ENCODE results near the gene LMNTD2. TPM values are rescaled to one million over a fixed set of nuclear protein-coding genes. Genes with fewer than 3 reads are reported as not detected.

The LMNTD2 gene
- polyA plus RNA-seq, 1 donor from 2014 or later, result 0.61 TPM

DNA sequence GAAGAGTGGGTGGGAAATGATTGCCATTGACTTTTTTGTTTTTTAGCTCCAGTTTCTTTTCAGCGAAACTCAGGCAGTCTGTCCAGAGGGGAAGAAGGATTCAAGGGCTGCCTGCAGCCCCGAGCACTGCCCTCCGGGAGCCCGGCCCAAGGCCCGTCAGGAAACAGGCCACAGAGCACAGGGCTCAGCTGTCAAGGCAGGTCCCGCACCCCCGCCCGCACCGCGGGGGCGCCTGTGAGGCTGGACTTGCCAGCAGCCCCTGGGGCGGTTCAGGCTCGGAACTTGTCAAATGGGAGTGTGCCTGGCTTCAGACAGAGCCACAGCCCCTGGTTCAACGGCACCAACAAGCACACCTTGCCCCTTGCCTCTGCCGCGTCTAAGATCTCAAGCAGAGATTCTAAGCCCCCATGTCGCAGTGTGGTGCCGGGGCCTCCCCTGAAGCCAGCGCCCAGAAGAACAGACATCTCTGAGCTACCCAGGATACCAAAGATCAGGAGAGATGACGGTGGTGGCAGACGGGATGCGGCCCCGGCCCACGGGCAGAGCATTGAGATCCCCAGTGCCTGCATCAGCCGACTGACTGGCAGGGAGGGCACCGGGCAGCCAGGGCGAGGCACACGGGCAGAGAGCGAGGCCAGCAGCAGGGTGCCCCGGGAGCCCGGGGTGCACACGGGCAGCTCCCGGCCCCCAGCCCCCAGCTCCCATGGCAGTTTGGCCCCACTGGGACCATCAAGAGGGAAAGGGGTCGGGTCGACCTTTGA lies 46.7 kb upstream of the LMNTD2 start:
- TF ChIP-seq, protein P1, sequence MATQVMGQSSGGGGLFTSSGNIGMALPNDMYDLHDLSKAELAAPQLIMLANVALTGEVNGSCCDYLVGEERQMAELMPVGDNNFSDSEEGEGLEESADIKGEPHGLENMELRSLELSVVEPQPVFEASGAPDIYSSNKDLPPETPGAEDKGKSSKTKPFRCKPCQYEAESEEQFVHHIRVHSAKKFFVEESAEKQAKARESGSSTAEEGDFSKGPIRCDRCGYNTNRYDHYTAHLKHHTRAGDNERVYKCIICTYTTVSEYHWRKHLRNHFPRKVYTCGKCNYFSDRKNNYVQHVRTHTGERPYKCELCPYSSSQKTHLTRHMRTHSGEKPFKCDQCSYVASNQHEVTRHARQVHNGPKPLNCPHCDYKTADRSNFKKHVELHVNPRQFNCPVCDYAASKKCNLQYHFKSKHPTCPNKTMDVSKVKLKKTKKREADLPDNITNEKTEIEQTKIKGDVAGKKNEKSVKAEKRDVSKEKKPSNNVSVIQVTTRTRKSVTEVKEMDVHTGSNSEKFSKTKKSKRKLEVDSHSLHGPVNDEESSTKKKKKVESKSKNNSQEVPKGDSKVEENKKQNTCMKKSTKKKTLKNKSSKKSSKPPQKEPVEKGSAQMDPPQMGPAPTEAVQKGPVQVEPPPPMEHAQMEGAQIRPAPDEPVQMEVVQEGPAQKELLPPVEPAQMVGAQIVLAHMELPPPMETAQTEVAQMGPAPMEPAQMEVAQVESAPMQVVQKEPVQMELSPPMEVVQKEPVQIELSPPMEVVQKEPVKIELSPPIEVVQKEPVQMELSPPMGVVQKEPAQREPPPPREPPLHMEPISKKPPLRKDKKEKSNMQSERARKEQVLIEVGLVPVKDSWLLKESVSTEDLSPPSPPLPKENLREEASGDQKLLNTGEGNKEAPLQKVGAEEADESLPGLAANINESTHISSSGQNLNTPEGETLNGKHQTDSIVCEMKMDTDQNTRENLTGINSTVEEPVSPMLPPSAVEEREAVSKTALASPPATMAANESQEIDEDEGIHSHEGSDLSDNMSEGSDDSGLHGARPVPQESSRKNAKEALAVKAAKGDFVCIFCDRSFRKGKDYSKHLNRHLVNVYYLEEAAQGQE (IDR thresholded peaks at IDR 0.05; ENCODE audit: borderline replicate concordance), result no peak
- Histone ChIP-seq H4K20me1 (ENCODE audit: insufficient read depth) (no peaks in the 10 kb centered on the region), H3K79me2 (replicated peaks; ENCODE audit: insufficient read depth, low read length) (no peaks in the 10 kb centered on the region), H3K27ac (ENCODE audit: low read length) (no peak overlapping the region), H3K9me3 (ENCODE audit: low read length) (no peaks in the 10 kb centered on the region), H3K9me2 (ENCODE audit: insufficient read depth, low read length) (no peaks in the 10 kb centered on the region), H3K4me2 (ENCODE audit: low read length) (no peak overlapping the region), H3F3A (ENCODE audit: insufficient read depth, low read length, poor library complexity, severe bottlenecking) (no peaks in the 10 kb centered on the region), H3K36me3 (ENCODE audit: insufficient read depth, low read length) (no peaks in the 10 kb centered on the region), H3K27me3 (ENCODE audit: insufficient read depth, low read depth, low read length) (no peaks in the 10 kb centered on the region), H3K9ac (ENCODE audit: low read length) (no peak overlapping the region), H3K4me3 (ENCODE audit: low read length) (no peak overlapping the region), H2AFZ (ENCODE audit: low read depth, low read length) (no peak overlapping the region)

DNA sequence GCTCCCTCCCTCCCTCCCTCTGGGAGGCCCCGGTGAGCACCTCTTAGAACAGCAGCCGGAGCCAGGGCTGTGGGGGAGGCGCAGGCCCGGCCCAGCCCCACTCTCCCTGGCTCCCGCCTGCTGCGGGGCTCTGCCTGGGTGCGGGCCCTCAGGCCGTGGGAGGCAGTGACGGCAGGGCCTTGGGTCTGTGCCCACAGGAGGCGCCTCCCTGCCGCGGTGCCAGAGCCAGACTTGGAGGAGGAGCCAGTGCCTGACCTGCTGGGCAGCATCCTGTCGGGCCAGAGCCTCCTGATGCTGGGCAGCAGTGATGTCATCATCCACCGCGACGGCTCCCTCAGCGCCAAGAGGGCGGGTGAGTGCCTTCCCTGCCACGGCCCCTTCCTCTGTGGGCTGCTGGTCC lies 45.7 kb upstream of the LMNTD2 start:
- Histone ChIP-seq H3K27ac (ENCODE audit: low read length) (no peak overlapping the region), H3K36me3 (ENCODE audit: insufficient read depth, low read length) (no peaks in the 10 kb centered on the region), H4K20me1 (ENCODE audit: insufficient read depth) (no peaks in the 10 kb centered on the region), H3K79me2 (replicated peaks; ENCODE audit: insufficient read depth, low read length) (no peaks in the 10 kb centered on the region), H3K9ac (ENCODE audit: low read length) (no peak overlapping the region), H3K4me2 (ENCODE audit: low read length) (no peak overlapping the region), H3F3A (ENCODE audit: insufficient read depth, low read length, poor library complexity, severe bottlenecking) (no peaks in the 10 kb centered on the region), H3K9me3 (ENCODE audit: low read length) (no peaks in the 10 kb centered on the region), H3K27me3 (ENCODE audit: insufficient read depth, low read depth, low read length) (no peaks in the 10 kb centered on the region), H2AFZ (ENCODE audit: low read depth, low read length) (no peak overlapping the region), H3K4me3 (ENCODE audit: low read length) (no peak overlapping the region), H3K9me2 (ENCODE audit: insufficient read depth, low read length) (no peaks in the 10 kb centered on the region)
- TF ChIP-seq RAD21 (conservative IDR thresholded peaks at IDR 0.05), result no peak
- TF ChIP-seq, protein P2, sequence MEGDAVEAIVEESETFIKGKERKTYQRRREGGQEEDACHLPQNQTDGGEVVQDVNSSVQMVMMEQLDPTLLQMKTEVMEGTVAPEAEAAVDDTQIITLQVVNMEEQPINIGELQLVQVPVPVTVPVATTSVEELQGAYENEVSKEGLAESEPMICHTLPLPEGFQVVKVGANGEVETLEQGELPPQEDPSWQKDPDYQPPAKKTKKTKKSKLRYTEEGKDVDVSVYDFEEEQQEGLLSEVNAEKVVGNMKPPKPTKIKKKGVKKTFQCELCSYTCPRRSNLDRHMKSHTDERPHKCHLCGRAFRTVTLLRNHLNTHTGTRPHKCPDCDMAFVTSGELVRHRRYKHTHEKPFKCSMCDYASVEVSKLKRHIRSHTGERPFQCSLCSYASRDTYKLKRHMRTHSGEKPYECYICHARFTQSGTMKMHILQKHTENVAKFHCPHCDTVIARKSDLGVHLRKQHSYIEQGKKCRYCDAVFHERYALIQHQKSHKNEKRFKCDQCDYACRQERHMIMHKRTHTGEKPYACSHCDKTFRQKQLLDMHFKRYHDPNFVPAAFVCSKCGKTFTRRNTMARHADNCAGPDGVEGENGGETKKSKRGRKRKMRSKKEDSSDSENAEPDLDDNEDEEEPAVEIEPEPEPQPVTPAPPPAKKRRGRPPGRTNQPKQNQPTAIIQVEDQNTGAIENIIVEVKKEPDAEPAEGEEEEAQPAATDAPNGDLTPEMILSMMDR (IDR thresholded peaks at IDR 0.05; ENCODE audit: poor library complexity, severe bottlenecking), result no peak
- TF ChIP-seq EP300 (conservative IDR thresholded peaks at IDR 0.05; ENCODE audit: poor library complexity, severe bottlenecking), result no peak
- TF ChIP-seq EZH2 (IDR thresholded peaks at IDR 0.05; ENCODE audit: borderline replicate concordance, insufficient read depth, low read length, poor library complexity, severe bottlenecking), result no peak
- TF ChIP-seq TAF1 (IDR thresholded peaks at IDR 0.05; ENCODE audit: low read depth), result no peak
- TF ChIP-seq SMC3 (conservative IDR thresholded peaks at IDR 0.05; ENCODE audit: poor library complexity), result no peak
- TF ChIP-seq MXI1 (conservative IDR thresholded peaks at IDR 0.05; ENCODE audit: poor library complexity, severe bottlenecking), result no peak
- TF ChIP-seq, protein P1 (IDR thresholded peaks at IDR 0.05; ENCODE audit: borderline replicate concordance), result no peak
- TF ChIP-seq POLR2AphosphoS5 (IDR thresholded peaks at IDR 0.05), result no peak
